ENCODE data around the gene AMIGO2.

Gene AMIGO2

DNA sequence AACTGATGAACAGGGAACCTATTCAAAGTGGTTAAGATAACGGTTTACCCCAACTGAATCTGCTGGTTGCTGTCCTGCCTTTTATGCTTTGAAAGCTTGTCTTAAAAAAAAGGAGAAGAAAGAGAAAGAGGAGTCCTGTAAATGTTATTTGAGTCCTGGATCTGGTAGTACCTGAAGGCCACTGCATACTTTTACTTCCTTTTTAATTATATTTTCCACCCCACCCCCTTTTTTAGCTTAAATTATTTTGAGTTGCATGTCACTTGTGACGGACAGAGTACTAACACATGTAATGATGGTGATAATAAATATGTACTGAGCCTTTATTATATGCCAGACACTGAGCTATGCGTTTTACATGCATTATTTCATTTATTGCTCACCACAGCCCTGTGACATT lies 2.5 kb upstream of the AMIGO2 start:
- TF ChIP-seq, protein P1, sequence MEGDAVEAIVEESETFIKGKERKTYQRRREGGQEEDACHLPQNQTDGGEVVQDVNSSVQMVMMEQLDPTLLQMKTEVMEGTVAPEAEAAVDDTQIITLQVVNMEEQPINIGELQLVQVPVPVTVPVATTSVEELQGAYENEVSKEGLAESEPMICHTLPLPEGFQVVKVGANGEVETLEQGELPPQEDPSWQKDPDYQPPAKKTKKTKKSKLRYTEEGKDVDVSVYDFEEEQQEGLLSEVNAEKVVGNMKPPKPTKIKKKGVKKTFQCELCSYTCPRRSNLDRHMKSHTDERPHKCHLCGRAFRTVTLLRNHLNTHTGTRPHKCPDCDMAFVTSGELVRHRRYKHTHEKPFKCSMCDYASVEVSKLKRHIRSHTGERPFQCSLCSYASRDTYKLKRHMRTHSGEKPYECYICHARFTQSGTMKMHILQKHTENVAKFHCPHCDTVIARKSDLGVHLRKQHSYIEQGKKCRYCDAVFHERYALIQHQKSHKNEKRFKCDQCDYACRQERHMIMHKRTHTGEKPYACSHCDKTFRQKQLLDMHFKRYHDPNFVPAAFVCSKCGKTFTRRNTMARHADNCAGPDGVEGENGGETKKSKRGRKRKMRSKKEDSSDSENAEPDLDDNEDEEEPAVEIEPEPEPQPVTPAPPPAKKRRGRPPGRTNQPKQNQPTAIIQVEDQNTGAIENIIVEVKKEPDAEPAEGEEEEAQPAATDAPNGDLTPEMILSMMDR (IDR thresholded peaks at IDR 0.05; ENCODE audit: low read depth, low read length): no peak
- no peak for DNase-seq (ENCODE audit: low read depth, low spot score)
- in situ Hi-C loops (cut with HindIII; ENCODE audit: low sequenced_read_pairs): no loop called here
- no peak overlapping the region for H3K4me3 ChIP-seq (ENCODE audit: low read depth, low read length)

DNA sequence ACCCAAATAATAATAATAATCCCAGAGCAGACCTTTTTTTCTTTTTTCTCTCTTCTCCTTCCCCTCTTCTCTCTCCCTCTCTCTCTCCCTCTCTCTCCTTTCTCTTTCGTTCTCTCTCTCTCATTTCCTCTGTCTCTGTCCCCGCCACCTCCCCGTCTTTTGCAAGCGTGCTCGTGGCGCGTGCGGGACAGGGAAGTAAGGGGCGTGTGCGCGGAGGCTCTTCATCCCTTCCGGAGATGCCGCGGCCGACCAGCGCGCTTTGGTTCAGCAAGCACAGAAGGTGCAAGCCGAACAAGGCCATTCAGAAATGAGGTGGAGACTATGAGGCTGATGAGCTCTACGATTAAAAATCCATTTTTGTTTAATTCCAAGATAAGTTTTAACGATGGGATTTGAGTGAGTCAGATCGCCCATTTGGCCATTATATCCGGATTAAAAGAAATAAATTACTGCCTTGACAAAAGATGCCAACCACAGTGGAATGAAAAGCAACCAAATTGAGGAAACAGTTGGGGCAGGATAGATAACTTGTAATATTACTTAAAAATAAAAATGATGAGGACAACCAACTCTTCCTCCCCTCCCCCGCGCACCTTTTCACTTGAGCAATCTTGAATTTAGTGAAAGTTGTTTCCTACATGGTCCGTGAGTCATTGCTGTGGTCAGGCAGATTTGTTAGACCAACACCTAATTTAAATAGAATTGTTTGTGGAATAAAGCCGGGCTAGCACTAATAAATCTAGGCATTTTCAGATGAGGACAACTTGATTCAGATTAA lies 1.2 kb upstream of the AMIGO2 start:
- TF ChIP-seq, protein P1 (IDR thresholded peaks at IDR 0.05; ENCODE audit: low read depth, low read length): no peak
- peak; percentile 77 for DNase-seq (ENCODE audit: low read depth, low spot score)
- H3K4me3 ChIP-seq (ENCODE audit: low read depth, low read length): peak overlapping the region; percentile 69
- in situ Hi-C loops (cut with HindIII; ENCODE audit: low sequenced_read_pairs): no loop called here

DNA sequence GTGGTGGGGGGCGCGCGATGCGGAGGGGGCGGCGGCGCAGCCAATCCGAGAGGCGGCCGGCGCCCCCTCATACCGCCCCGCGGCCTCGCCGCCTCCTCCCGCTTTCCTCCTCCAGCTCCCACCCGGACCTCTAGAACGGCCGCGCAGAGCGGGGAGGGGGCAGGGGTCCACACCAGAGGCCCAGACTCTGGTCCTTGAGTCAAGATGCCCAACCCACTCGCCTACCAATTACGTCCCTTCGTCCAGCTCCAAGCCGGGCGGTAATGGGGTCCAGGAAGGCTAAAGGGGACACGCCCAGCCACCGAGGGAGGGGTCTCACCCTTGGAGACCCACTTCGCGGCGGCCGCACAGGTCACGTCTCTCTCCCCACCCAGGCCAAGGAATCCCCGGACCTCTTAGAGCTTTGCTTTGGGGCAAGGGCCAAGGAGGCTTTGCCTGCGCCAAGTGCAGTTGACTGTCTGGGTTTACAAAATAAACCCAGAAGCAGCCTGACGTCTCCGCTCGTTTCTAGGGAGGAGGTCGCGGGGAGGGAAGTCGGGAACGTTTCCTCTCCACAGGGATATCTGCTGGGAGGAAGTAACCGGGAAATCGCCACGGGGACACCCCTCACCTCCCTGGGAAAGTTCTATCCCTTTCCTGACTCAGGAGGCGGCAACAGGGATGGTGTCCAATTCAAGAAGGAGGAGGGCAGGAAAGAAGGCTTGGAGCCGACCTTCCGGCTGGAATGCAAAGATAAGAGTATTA lies 394 bp upstream of the AMIGO2 start:
- in situ Hi-C loops (cut with HindIII; ENCODE audit: low sequenced_read_pairs): no loop called here
- peak overlapping the region; percentile 69 for H3K4me3 ChIP-seq (ENCODE audit: low read depth, low read length)
- peak; percentile 75 for DNase-seq (ENCODE audit: low read depth, low spot score)
- TF ChIP-seq, protein P1 (IDR thresholded peaks at IDR 0.05; ENCODE audit: low read depth, low read length): no peak

DNA sequence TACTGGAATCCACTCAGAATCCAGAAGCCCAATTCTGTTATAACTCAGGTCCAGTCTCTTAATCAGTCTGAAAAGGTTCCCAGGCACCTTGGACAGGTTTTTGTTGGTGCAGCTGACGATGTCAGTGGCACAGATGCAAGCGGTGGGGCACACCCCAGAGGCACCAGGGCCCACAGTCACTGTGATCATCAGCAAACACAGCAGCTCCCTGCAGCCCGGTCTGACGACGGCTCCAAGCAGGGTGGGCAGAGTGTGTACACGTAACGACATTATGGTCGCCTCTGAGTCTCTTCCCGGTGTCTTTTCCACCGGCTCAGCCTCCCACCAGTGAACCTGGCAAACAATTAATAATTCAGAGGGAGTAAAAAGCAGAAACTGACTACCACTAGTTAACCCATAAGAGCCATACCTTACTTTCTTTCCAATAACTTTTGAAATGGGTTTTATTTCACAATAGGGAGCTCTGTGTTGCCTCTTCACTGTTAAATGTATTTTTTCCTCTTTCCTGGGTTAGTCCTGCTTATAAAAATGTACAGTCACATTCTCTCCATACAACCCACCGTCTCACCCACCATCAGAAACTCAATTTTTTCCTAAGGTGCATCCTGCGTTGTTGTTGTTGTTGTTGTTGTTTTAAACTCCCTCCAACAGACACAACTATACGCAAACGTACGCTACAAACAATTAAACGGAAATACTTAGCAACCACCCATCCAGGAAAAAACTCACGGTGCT lies 859 bp downstream of the AMIGO2 start:
- TF ChIP-seq, protein P1 (IDR thresholded peaks at IDR 0.05; ENCODE audit: low read depth, low read length): no peak
- in situ Hi-C loops (cut with HindIII; ENCODE audit: low sequenced_read_pairs): no loop called here
- peak overlapping the region; percentile 69 for H3K4me3 ChIP-seq (ENCODE audit: low read depth, low read length)
- DNase-seq (ENCODE audit: low read depth, low spot score): no peak

DNA sequence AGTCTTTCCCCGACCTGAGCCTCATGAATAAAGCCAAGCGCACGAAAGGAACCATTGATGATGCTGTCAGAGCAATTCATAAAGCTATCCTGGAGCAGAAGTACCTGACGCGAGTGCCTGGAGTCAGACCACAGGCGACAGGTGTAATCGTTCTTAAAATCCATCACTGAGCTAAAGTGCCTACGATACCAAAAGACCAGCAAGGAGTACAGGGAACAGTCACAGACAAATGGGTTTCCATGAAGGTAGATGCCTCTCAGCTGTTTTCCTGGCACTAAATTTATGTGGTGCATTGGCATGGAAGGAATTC lies 1.7 kb downstream of the AMIGO2 start:
- in situ Hi-C loops (cut with HindIII; ENCODE audit: low sequenced_read_pairs): no loop called here
- H3K4me3 ChIP-seq (ENCODE audit: low read depth, low read length): peak overlapping the region; percentile 69
- no peak for DNase-seq (ENCODE audit: low read depth, low spot score)
- TF ChIP-seq, protein P1 (IDR thresholded peaks at IDR 0.05; ENCODE audit: low read depth, low read length): no peak

DNA sequence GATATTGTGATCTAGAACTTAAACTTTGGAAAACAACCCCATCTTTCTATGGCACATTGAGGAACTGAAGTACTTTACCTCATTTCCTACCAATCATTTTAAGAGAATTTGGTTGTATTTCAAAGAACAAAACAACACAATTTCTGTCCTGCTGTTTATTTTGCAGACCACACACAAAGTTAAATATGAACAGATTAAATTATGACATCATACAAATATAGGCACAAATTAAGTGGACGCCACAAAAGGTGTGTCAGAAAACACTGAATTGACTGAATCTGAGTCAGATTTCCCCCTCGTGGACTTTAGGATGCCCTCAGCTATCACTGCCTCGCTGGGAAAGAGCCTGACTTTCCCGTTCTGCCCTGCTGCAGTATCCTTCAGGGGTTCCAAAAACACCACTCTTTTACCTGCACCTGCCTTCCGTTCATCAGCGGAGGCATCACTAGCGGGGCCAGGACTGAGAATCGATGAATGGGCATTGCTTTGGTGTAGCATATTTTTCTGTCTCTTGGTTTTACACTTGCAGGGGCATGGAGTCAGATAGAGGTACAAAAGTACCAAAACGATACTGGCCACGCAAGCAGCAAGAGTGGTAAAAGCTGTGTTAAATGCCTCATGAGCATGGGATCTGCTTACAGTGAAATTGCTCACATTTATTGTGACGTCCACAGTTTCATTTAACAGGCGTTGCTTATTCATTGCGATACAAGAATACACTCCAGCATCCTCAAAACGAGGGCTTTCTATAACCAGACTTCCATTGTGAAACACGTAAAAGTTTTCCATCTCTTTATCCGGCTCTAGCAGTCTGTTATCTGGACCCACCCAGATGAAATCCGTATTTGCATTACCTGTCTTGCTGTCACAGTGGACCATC lies 2.3 kb downstream of the AMIGO2 start:
- TF ChIP-seq, protein P1 (IDR thresholded peaks at IDR 0.05; ENCODE audit: low read depth, low read length): no peak
- H3K4me3 ChIP-seq (ENCODE audit: low read depth, low read length): peak overlapping the region; percentile 69
- no peak for DNase-seq (ENCODE audit: low read depth, low spot score)
- in situ Hi-C loops (cut with HindIII; ENCODE audit: low sequenced_read_pairs): no loop called here

All from astrocyte of the spinal cord (primary cell).